Liver (tissue), 3 donors: ENCODE data around the gene CELF1.
"Not testable (repeated sequence)": the region's sequence is repeated elsewhere in the genome, so short reads cannot be mapped to it uniquely, and the experiment has no call there.

Experiments
- CTCF ChIP-seq: fragments of 150-350 bp; IDR thresholded peaks from 2 replicates; pipeline ENCODE4 v1.5.1; 2017; ENCODE audit warnings: improper control_type of control experiment, low read depth, low read length; ENCODE audit not compliant: missing input control
- EGR1 ChIP-seq, 2 donors: IDR thresholded peaks; 2 replicates each; pipeline ENCODE4 v1.6.1; 2016 to 2018; ENCODE audit warnings: antibody characterized with exemption in 2 of 2, low read depth in 2 of 2
- GABPA ChIP-seq, 2 donors: IDR thresholded peaks in 1 of 2; conservative IDR thresholded peaks in 1 of 2; 2 replicates each; pipeline ENCODE4 v1.6.1; 2016; ENCODE audit warnings: antibody characterized with exemption in 2 of 2, mild to moderate bottlenecking in 1 of 2, moderate library complexity in 1 of 2
- HNF4A ChIP-seq, 2 donors: conservative IDR thresholded peaks; 2 replicates each; pipeline ENCODE4 v1.6.1; 2016; ENCODE audit warnings: antibody characterized with exemption in 2 of 2, mild to moderate bottlenecking in 2 of 2
- JUND ChIP-seq, 2 donors: IDR thresholded peaks; 2 replicates each; pipeline ENCODE4 v1.6.1; 2016; ENCODE audit warnings: antibody characterized with exemption in 2 of 2
- MAX ChIP-seq: IDR thresholded peaks from 2 replicates; pipeline ENCODE4 v1.6.1; 2016; ENCODE audit warnings: antibody characterized with exemption
- RAD21 ChIP-seq, 2 donors: IDR thresholded peaks; 2 replicates each; pipeline ENCODE4 v1.6.1; 2016; ENCODE audit warnings: antibody characterized with exemption in 2 of 2, mild to moderate bottlenecking in 2 of 2
- REST ChIP-seq: IDR thresholded peaks from 2 replicates; pipeline ENCODE4 v1.6.1; 2016; ENCODE audit warnings: antibody characterized with exemption, mild to moderate bottlenecking
- SP1 ChIP-seq: IDR thresholded peaks from 2 replicates; pipeline ENCODE4 v1.6.1; 2018; ENCODE audit warnings: antibody characterized with exemption, mild to moderate bottlenecking
- TAF1 ChIP-seq: conservative IDR thresholded peaks from 2 replicates; pipeline ENCODE4 v1.6.1; 2016; ENCODE audit warnings: antibody characterized with exemption, mild to moderate bottlenecking
- YY1 ChIP-seq: IDR thresholded peaks from 2 replicates; pipeline ENCODE4 v1.6.1; 2016; ENCODE audit warnings: antibody characterized with exemption, mild to moderate bottlenecking
- ZBTB33 ChIP-seq: IDR thresholded peaks from 2 replicates; pipeline ENCODE4 v1.6.1; 2016; ENCODE audit warnings: antibody characterized with exemption
- donor health status: healthy.
- donor health status: healthy.

GRCh38 chr11:47546274-47546673 is 6.7 kb downstream of the CELF1 start:
- not testable (repeated sequence) for TF ChIP-seq CTCF; REST; EGR1 (IDR thresholded peaks at IDR 0.05; ENCODE audit: low read depth in 2 of 2); GABPA (IDR thresholded peaks at IDR 0.05 in 1 of 2, conservative IDR thresholded peaks at IDR 0.05 in 1 of 2); SP1; MAX; TAF1; HNF4A (conservative IDR thresholded peaks at IDR 0.05); ZBTB33; RAD21 (IDR thresholded peaks at IDR 0.05); JUND (IDR thresholded peaks at IDR 0.05); YY1
